PFSK-1 (cell line): ENCODE measurements around the gene CCDC74B.

Experiments used
- POLR2AphosphoS5 ChIP-seq: IDR thresholded peaks from 2 replicates; pipeline ENCODE4 v1.6.1; 2012; ENCODE audit warnings: low read depth, mild to moderate bottlenecking, control low read depth, low read length, moderate library complexity
- REST ChIP-seq, 2 experiments: IDR thresholded peaks; 2 replicates each; pipeline versions ENCODE4 v1.6.1 to v1.8.0; 2011 to 2012; ENCODE audit warnings: low read depth in 2 of 2, low read length in 2 of 2, control low read depth in 1 of 2, inconsistent platforms in 1 of 2, mild to moderate bottlenecking in 1 of 2, moderate library complexity in 1 of 2; ENCODE audit not compliant: insufficient read depth in 1 of 2

DNA sequence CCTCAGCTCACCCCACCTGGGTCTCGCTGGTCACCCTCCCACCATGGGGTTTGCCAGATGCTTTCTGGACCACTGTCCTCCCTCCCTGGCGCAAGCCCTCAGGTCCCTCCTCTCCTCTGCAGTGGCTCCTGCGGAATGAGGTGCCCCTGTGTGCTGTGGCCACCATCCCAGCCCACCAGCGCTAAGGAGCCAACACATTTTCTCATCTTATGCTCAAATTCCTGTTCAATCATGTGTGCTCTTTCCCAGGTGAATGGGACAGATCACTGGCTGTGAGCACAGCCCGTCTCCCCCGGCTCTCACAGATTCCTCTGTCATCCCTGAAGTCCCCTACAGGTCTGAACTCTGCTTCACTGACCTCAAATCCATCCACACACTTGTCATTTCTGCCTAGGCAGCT lies 15.2 kb upstream of the CCDC74B start:
- TF ChIP-seq REST (IDR thresholded peaks at IDR 0.05; ENCODE audit: insufficient read depth in 1 of 2, low read depth in 2 of 2, low read length in 2 of 2): no peak
- TF ChIP-seq POLR2AphosphoS5: no peak
